Kidney (tissue), 14 donors: Measurements from ENCODE around the gene CNNM2. TPM values are rescaled to one million over a fixed set of nuclear protein-coding genes. Genes with fewer than 3 reads are reported as not detected.

Experiments used
- DNase-seq, 5 donors: peaks; one replicate each; pipeline ENCODE4 v3.0.0-alpha.2; 2013 to 2020
- FAIRE-seq: peaks from 2 replicates; lab custom pipeline; 2012; peaks lifted over from hg19 to GRCh38; lab: Jason Lieb, UNC
- H3K27ac ChIP-seq, 2 donors: one replicate each; pipeline ENCODE4 v1.7.0; 2013; ENCODE audit warnings: low read depth in 2 of 2, low read length in 2 of 2, inconsistent platforms in 1 of 2
- H3K27me3 ChIP-seq: one replicate; pipeline ENCODE4 v1.7.1; 2013; ENCODE audit warnings: low read length, inconsistent platforms; ENCODE audit not compliant: control insufficient read depth, insufficient read depth
- H3K36me3 ChIP-seq, 3 donors: one replicate each; pipeline versions ENCODE4 v1.7.0 to v1.7.1; 2013; ENCODE audit warnings: low read length in 3 of 3, control low read depth in 1 of 3, inconsistent platforms in 1 of 3; ENCODE audit not compliant: insufficient read depth in 3 of 3, control insufficient read depth in 2 of 3
- H3K4me1 ChIP-seq, 3 donors: one replicate each; pipeline versions ENCODE4 v1.7.0 to v1.7.1; 2013; ENCODE audit warnings: low read length in 3 of 3, inconsistent platforms in 1 of 3, low read depth in 1 of 3; ENCODE audit not compliant: control insufficient read depth in 2 of 3, insufficient read depth in 2 of 3
- H3K4me3 ChIP-seq, 3 donors: one replicate each; pipeline versions ENCODE4 v1.7.0 to v1.8.1; 2013; ENCODE audit warnings: low read length in 3 of 3, control low read depth in 1 of 3, inconsistent platforms in 1 of 3
- H3K9ac ChIP-seq, 3 donors: one replicate each; pipeline versions ENCODE4 v1.7.0 to v1.7.1; 2013; ENCODE audit warnings: low read length in 3 of 3, control low read depth in 1 of 3, inconsistent platforms in 1 of 3
- H3K9me3 ChIP-seq, 3 donors: one replicate each; pipeline versions ENCODE4 v1.7.0 to v1.7.1; 2013; ENCODE audit warnings: low read length in 3 of 3, control low read depth in 1 of 3, inconsistent platforms in 1 of 3; ENCODE audit not compliant: control insufficient read depth in 2 of 3, insufficient read depth in 1 of 3
- CTCF ChIP-seq: IDR thresholded peaks from 3 replicates; pipeline ENCODE4 v1.5.1; 2012; ENCODE audit warnings: mild to moderate bottlenecking, moderate library complexity, borderline replicate concordance; ENCODE audit not compliant: insufficient read depth; ENCODE audit errors: extremely low read depth
- intact Hi-C: fragments of 100-400 bp; cut with DNase I; formaldehyde crosslinking; loops from one replicate; pipeline ENCODE4 v1.11.1; 2022
- polyA plus RNA-seq: library from polyadenylated mRNA; stranded (reverse); fragments of 350-450 nt; fragmentation: Illumina TruSeq; extraction: RNeasy Lipid Tissue Mini Kit (QIAGEN cat#74804); gene quantifications from one replicate; pipeline ENCODE4 v1.2.3, GENCODE V29; 2014; ENCODE audit warnings: low read depth, low replicate concordance; ENCODE audit not compliant: insufficient read depth
- total RNA-seq: library from RNA; stranded (reverse); fragmentation: NEBNext Ultra II Directional; extraction: Animal tissue kit (Norgen Biotek cat#: 25700); gene quantifications from one replicate; pipeline ENCODE4 v1.2.1, GENCODE V29; 2021
- donor health status: control.
- donor health status: control.
- donor health status: control.
- donor health status: control.
- donor health status: control.
- donor health status: DM: yes; HTN: yes; CAD: no.
- donor health status: Normal renal cell carcinoma (clear cell type).

The CNNM2 gene
- total and polyA plus RNA-seq, 2 donors from 2014 or later, result 10.9 to 11.8 TPM

GRCh38 chr10:102948176-102948575 lies 30.1 kb downstream of the CNNM2 start:
- TF ChIP-seq CTCF, result no peak

GRCh38 chr10:102948786-102949185 lies 30.7 kb downstream of the CNNM2 start:
- no peaks in the 10 kb centered on the region for H3K27me3 ChIP-seq
- H3K36me3 ChIP-seq, result no peaks in the 10 kb centered on the region
- no peak overlapping the region for H3K9ac ChIP-seq
- DNase-seq (no peak), FAIRE-seq (no peak)
- H3K4me1 ChIP-seq, result peaks cover 0 to 9% (median 8%) of the 10 kb centered on the region in 3 donors
- TF ChIP-seq CTCF, result no peak
- H3K4me3 ChIP-seq, result no peak overlapping the region
- intact Hi-C loops, result no loop called here
- H3K9me3 ChIP-seq, result no peaks in the 10 kb centered on the region
- H3K27ac ChIP-seq, result no peak overlapping the region

More at GRCh38 chr10:102948176-102948575, 30.1 kb downstream of the CNNM2 start:
- no peak for DNase-seq
- no peak overlapping the region for H3K9ac ChIP-seq
- FAIRE-seq, result no peak
- intact Hi-C loops, result no loop called here
- no peaks in the 10 kb centered on the region for H3K36me3 ChIP-seq
- no peaks in the 10 kb centered on the region for H3K27me3 ChIP-seq
- H3K9me3 ChIP-seq, result no peaks in the 10 kb centered on the region
- no peak overlapping the region for H3K4me3 ChIP-seq
- H3K4me1 ChIP-seq, result peaks cover 0 to 9% (median 8%) of the 10 kb centered on the region in 3 donors
- H3K27ac ChIP-seq, result no peak overlapping the region

GRCh38 chr10:102949916-102950315 lies 31.8 kb downstream of the CNNM2 start:
- Histone ChIP-seq H3K27ac (no peak overlapping the region), H3K9ac (no peak overlapping the region), H3K27me3 (no peaks in the 10 kb centered on the region), H3K36me3 (no peaks in the 10 kb centered on the region), H3K4me1 (peaks cover 0 to 4% (median 3%) of the 10 kb centered on the region in 3 donors), H3K4me3 (no peak overlapping the region), H3K9me3 (no peaks in the 10 kb centered on the region)
- intact Hi-C loops, result no loop called here
- TF ChIP-seq CTCF, result no peak
- DNase-seq (no peak), FAIRE-seq (no peak)

GRCh38 chr10:102951316-102951715 lies 33.2 kb downstream of the CNNM2 start:
- no peaks in the 10 kb centered on the region for H3K9me3 ChIP-seq
- H3K27ac ChIP-seq, result no peak overlapping the region
- DNase-seq, result no peak
- no peak for FAIRE-seq
- H3K27me3 ChIP-seq, result no peaks in the 10 kb centered on the region
- no peaks in the 10 kb centered on the region for H3K36me3 ChIP-seq
- intact Hi-C loops, result no loop called here
- H3K4me3 ChIP-seq, result no peak overlapping the region
- no peak overlapping the region for H3K9ac ChIP-seq
- no peaks in the 10 kb centered on the region for H3K4me1 ChIP-seq
- no peak for TF ChIP-seq CTCF
